PFSK-1 (cell line): Measurements from ENCODE around the gene MEGF9.

Experiments used
- FOXP2 ChIP-seq: optimal IDR thresholded peaks from 2 replicates; pipeline ENCODE3; 2011; ENCODE audit warnings: borderline replicate concordance, control low read depth, inconsistent platforms; ENCODE audit not compliant: insufficient read depth; ENCODE audit errors: extremely low read length, extremely low read depth
- POLR2AphosphoS5 ChIP-seq: IDR thresholded peaks from 2 replicates; pipeline ENCODE4 v1.6.1; 2012; ENCODE audit warnings: low read depth, mild to moderate bottlenecking, control low read depth, low read length, moderate library complexity
- REST ChIP-seq, 2 experiments: IDR thresholded peaks; 2 replicates each; pipeline versions ENCODE4 v1.6.1 to v1.8.0; 2011 to 2012; ENCODE audit warnings: low read depth in 2 of 2, low read length in 2 of 2, control low read depth in 1 of 2, inconsistent platforms in 1 of 2, mild to moderate bottlenecking in 1 of 2, moderate library complexity in 1 of 2; ENCODE audit not compliant: insufficient read depth in 1 of 2
- SIN3A ChIP-seq: IDR thresholded peaks from 2 replicates; pipeline ENCODE4 v1.6.1; 2012; ENCODE audit warnings: mild to moderate bottlenecking, low read length, moderate library complexity, borderline replicate concordance; ENCODE audit not compliant: insufficient read depth
- TAF1 ChIP-seq: IDR thresholded peaks from 2 replicates; pipeline ENCODE4 v1.6.1; 2012; ENCODE audit warnings: low read length, control low read depth, borderline replicate concordance; ENCODE audit not compliant: insufficient read depth

Gene MEGF9

GRCh38 chr9:120756531-120756930, 42.3 kb upstream of the MEGF9 start:
- TF ChIP-seq FOXP2, result no peak
- TF ChIP-seq TAF1, result no peak
- TF ChIP-seq SIN3A, result no peak
- no peak for TF ChIP-seq POLR2AphosphoS5
- no peak for TF ChIP-seq REST (IDR thresholded peaks at IDR 0.05; ENCODE audit: insufficient read depth in 1 of 2, low read depth in 2 of 2, low read length in 2 of 2)

- TF ChIP-seq SIN3A, result no peak
- TF ChIP-seq FOXP2, result no peak
- TF ChIP-seq TAF1, result no peak
- no peak for TF ChIP-seq POLR2AphosphoS5
- TF ChIP-seq REST (IDR thresholded peaks at IDR 0.05; ENCODE audit: insufficient read depth in 1 of 2, low read depth in 2 of 2, low read length in 2 of 2), result no peak
These were observed 41.7 kb upstream of the MEGF9 start for GRCh38 chr9:120755810-120756434.

GRCh38 chr9:120755044-120755443, 40.8 kb upstream of the MEGF9 start:
- TF ChIP-seq POLR2AphosphoS5 (no peak), SIN3A (no peak), TAF1 (no peak), REST (IDR thresholded peaks at IDR 0.05; ENCODE audit: insufficient read depth in 1 of 2, low read depth in 2 of 2, low read length in 2 of 2) (no peak), FOXP2 (no peak)

GRCh38 chr9:120750421-120750820, 36.2 kb upstream of the MEGF9 start:
- no peak for TF ChIP-seq REST (IDR thresholded peaks at IDR 0.05; ENCODE audit: insufficient read depth in 1 of 2, low read depth in 2 of 2, low read length in 2 of 2)
- no peak for TF ChIP-seq TAF1
- no peak for TF ChIP-seq SIN3A
- no peak for TF ChIP-seq FOXP2
- no peak for TF ChIP-seq POLR2AphosphoS5
